GM19023 (cell line): ENCODE data around the gene PPM1L.

Experiments used
- ATAC-seq: cut with Tn5 transposase; IDR thresholded peaks from one replicate; pipeline ENCODE4 v1.9.1; 2021; ENCODE audit warnings: mild to moderate bottlenecking, moderate library complexity; ENCODE audit not compliant: unreplicated experiment

PPM1L gene

DNA sequence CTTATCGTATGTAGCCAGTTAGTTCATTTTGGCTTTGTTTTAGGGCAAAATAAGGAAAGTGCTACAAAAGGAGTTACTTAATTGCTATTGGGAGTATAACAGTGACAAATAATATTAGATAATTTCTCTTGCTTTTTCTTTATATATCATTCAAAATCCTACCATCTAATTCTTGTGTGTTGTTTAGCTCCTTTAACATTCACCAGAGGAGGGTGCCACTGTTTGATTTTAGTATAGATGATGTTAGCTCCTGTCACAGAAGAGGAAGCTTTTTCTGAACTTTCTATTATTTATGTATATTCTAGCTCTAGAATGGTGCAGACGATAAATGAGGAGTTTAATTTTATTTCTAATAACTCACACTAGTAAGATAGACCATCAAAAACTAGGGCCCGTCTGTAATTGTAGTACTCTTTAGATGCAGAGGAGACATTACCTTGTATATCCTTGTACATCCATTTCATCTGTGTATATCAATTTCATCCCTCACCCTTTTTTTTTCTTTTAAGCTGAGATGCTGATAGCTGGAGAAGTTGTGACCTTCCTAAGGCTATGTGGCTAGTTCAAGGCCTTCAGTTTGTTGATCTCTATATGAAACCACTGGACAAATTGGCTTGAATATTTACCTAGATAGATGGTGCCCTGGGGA lies 3.0 kb downstream of the PPM1L start:
- ATAC-seq, result no peak

DNA sequence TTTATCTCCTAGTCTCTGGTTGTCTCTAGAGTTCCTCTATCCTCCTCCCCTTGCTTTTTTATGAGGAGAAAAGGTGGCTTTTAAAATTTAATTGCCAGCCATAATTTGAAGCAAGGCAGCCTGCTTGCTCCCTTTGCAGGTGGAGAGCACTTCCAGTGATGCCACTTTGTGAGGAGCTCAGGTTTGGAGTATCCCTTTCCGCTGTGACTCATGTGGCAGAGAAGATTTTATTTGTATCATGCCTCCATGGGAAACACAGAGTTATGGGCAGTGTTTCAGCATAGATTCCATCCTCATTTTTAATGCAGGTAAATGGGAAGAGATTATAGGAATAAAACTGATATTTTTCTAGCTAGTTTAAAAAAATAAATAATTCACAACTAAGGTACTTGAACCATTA lies 7.0 kb downstream of the PPM1L start:
- ATAC-seq, result no peak

DNA sequence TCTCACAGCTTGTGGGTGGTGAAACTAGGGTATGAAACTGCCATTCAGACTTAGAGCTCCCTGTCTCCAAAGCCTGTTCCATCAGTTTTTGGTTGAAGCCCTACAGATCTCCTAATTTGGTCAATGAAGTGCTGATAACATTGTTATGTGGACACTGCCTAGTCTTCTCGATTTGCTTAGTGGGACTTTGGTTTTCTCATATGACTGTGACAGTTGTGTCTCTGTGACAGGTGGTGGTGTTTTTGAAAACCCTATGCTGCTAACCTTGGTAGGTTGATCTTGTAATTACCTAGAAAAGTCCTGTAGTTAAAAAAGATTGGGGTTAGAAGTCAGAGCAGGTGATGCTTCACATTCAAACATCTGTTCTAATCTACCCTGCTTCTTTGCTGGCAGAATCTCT lies 9.2 kb downstream of the PPM1L start:
- no peak for ATAC-seq

DNA sequence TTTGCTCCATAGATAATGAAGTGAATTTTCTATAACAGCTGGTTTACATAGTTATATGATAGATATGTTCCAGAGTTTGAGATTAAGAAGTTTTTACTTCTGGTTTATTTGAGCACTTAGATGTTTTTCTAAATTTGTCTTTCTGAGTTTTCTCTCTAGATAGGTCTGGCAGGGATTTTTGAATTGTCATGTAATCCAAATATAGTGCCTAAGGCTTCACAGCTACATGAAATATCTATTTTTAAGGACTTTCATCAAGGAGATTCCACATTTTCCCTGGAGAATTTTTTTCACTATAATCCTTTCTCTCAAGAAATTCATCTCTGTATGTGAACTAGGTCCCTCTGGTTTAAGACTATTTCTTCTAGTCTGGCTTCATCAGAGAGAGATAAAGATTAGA lies 12.0 kb downstream of the PPM1L start:
- no peak for ATAC-seq

DNA sequence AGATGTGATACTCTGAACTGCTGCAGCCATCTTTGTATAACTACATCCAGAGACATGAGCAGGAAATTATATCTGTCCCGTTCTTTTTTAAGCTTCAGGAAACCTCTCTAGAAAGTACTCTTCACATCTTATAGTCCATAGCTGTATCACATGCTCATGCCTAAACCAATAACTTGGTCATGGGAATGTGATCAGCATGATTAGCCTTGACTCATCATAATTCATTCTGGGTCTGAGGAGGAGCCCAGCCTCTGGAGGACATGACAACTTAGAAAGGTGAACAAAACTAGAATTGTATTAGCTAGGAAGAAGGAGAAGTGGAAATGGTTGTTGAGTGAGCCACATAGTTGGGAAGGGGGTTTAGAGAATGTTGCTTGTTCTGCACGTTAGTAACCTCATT lies 12.9 kb downstream of the PPM1L start:
- ATAC-seq, result no peak

DNA sequence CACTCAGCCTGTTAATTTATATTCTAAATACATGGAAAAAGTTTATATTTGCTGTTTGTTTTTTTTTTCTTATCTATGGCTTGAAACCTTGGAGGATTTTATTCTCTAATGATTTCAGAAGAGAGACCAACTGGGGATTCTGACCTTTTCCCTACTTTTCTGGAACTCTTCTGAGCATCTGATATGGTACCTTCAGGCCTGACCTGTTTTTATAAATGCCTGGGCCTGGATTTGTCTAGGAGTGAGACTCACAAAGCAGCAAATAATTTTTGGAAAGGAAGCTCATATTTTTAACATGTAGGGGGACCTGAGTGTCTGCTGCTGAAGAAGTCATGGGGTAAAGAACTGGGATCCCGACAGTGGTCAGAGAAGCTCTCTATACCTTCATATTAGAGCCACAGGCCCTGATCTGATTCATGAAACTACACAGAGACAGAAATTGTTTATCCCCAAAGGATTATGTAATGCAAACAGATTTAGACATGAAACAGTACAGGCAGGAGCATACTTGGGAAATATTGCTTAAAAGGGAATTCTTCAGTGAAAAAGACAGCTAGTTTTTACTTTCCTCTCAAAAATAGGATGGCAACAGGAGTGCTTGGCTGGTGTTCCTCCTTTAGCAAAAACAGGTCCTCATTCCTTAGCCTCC lies 15.9 kb downstream of the PPM1L start:
- no peak for ATAC-seq

DNA sequence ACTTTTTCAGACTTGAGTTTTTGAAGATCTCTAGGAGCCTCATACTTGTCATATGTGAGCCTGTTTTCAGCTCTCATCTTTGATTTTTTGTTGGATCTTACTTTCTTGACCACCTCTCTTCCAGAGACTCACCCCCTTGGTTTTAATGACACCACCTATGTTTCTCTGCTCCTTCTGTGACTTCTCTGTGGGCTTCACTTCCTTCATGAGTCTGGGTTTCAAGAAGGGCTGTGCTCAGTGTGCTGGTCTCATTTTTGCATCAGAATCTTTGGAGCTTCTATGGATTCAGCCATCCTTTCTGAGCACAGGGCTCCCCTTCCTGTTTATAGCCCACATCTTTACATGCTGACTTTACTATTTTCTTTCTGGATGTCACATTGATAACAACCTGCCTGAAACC lies 17.7 kb downstream of the PPM1L start:
- ATAC-seq, result no peak

DNA sequence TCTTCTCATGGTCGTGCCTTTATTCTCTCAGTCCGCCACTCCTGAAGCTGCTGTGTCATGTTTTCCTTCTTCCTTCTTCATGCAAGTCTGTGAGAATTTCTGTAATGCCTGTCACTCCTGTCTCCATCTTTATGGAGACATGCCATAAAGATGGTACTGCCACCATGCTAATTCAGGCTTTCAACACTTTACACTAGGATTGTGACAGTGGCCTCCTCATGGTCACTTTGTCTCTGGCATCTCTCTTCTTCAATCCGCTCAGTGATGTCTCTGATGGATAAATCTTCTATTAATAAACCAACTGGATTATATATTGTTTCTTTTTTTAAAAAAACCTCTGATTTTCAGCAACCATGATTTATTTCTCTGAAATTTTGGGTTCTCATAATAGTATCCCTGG lies 18.1 kb downstream of the PPM1L start:
- no peak for ATAC-seq

DNA sequence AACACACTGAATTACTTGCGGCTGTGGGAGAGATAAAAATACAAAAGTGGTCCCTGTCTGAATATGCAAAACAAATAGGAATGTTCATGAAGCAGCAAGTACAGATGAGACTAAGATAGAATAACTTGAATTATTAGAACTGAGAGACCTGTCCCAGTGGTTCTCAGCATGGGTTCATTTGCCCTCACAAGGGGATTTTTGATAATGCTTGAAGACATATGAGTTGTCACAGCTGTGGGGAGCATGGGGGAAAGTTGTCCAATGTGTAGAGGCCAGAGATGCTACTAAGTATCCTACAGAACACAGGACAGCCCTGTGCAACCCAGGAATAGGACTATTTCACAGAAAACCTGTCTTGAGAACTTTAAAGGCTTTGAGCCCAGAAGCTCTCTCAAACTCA lies 22.4 kb downstream of the PPM1L start:
- ATAC-seq, result no peak

DNA sequence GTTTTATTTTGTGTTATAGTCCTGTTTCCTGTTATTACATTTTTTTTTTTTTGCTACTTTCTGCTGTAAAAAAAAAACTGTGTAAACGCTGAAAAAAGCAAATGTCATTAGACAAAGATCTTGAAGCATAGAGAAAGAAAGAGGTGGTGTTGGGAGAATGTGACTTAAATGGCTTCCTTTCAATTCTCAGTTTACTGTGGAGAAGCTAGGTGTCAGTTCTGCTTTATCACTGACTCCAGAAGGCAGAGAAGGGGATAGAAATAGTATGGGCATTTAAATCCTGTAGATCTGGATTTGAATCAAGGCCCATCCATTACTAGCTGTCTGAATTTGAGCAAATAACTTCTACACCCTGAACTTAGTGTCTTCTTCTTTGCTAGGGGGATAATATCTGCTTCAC lies 23.0 kb downstream of the PPM1L start:
- ATAC-seq, result no peak

DNA sequence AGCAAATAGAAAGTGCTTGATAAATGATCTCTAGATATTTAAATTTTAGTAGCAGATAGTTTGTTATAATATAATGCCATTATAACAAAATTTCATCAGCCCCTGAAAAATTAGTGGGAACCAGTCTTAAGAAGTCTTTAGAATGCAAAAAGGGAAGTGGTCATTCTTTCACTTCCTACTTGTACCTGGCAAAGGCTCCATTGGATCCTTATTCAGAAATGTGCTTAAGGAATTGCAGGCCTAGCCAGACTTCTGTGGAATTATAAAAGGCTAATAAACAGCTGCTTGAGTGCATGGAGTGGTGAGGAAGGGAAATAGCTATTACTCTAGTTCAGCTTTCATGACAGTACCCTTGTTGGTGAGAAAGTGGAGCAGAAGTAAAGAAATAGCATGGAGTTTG lies 24.2 kb downstream of the PPM1L start:
- no peak for ATAC-seq

DNA sequence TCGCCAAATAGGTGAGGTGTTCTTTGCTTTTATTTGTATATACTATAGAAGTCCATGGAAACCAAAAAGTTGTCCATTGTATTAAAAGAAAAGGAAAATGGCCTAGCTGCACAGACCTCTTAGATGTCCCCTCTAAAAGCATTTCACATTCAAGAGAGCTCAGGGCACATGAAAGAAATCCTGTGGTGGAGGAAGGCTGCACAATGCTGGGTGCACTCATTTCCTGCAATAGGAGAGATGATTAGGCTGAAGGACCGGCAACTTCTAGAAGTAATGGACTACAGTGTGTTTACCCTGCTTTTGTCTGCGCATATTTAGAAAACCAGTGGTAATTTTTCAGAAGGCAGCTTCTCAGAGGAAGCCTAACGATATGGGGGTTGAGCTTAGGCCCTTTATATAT lies 25.4 kb downstream of the PPM1L start:
- ATAC-seq, result no peak

DNA sequence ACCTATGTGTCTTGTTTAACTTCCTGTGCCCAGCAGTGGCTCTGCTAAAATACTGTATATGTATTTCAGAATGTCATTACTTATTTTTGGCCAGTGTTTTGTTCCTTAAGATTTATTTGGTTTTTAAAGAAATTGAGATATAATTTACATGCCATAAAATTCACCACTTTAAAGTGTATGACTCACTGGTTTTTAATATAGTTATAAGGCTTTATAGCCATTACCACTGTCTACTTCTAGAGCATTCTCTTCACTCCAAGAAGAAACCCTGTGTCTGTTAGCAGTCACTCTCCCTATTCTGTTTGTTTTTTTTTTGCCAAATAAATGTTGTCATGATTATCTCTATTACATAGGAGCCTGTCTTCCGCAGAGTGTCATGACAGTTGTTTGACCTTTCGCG lies 25.8 kb downstream of the PPM1L start:
- no peak for ATAC-seq

DNA sequence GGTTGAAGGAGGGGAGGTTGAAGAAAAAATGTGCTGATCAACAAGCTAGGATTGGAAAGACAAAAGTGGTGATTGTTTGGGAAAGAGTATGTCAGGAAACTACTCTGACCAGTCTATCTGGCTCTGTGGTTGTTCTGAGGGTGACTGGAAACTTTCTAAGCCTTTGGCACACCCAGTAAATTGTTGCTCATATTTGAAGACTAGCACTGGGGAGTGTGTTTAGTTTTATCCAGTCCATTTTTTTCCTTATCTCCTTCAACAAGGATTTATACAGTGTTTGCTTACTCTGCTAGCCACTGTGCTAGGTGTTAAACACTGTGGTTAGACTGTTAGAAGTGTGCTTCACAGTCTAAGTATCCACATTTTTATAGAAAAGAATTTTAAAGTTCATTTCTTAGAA lies 28.8 kb downstream of the PPM1L start:
- no peak for ATAC-seq

DNA sequence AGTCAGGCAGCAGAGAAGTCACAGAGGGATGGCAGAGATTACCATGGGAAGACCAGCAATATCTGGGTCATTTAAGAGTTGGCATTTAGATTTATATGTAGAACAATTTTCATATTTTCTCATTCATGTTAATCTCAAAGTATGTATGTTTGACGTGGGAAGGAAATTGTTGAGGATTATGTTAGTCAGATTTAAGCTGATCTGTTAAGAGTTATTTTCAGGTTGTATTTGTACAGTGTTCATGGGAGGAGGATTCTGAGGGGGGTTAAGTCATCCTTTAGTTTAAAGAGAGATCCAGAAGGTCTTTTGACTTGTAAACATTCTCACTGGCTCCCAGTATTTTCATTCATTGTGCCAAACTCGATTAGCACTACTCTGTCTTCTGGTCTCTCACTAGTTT lies 34.7 kb downstream of the PPM1L start:
- ATAC-seq, result no peak

DNA sequence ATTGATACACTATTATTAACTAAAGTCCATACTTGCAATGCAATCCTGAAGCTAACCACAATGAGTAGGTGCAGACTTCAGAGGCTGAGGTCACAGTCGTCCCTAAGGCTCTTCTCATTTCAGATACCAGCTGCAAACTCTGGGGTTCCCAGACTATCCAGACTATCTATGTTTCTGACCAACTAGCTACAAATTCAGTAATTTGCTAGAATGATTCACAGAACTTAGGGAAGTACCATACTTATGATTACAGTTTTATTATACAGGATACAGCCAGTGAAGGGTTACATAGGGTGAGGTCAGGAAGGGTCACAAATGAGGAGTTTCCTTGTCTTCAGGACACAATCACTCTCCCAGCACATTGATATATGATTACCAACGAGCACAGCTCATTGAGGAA lies 36.5 kb downstream of the PPM1L start:
- ATAC-seq, result no peak

DNA sequence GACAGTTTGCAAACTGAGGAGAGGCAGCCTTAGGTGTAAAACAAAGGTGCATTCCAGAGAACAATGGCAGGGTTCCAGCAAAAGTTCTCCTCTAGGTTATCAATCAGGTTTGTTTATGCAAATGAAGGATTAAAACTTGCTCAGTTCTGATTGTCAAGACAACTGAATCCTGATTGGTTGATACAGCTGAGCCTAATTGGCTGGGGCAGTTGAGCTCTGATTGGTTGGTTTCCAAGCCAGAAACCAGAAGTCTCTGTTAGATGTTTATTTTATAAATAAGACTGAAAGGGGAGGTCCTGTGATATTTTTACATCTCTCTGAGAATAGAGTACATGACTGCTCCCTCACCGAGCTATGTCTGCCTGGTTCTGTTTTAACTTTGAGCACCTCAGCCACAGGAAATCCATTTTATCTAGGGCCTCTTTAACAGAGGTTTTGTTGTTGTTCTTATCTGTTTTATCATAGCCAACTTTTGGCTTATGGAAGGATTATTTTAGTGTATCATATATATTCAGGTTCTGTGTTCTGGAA lies 37.8 kb downstream of the PPM1L start:
- ATAC-seq, result no peak

DNA sequence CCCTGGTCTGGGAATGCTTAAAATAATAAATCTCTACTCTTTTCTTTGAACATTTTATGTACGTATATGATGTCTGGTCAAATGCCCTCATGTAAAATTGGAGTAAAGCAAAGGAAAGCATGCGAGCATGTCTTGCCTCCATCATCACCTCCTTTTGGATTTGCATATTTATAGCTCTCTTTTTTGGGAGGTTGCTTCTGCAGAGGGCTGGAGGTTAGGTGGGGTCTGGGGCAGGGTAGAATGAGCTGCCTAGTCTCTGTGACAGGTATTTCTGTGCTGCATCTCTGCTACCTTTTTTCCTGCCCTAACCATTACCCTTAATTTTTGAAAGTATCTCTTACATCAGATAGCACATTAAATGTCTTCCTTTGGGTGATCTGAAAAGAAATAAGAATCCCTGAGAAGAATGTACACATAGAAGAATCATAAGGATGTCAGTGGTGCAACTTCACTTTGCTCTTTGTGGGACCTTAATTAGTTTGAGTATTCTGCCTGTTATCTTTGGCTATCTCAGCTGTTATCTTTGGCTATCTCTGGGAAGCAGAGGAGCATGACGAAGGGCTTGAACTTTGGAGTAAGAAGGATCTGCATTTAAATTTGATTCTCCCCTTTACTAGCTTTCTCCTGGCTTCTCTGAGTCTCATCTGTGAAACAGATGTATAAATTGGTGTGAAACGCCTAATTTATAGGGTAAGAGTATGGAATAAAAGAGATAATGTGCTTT lies 40.2 kb downstream of the PPM1L start:
- no peak for ATAC-seq

DNA sequence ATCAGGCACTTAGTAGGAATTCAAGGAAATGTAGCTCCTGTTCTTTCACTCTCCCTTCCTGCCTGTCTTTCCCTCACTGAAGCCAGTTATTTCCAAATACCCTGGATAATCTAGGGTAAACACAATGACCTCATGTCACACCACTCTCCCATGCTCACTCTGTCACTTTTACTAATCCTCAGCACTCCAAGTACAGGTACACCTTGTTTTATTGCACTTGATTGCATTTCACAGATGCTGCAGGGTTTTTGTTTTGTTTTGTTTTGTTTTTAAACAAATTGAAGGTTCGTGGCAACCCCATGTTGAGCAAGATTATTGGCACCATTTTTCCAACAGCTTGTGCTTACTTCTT lies 40.8 kb downstream of the PPM1L start:
- no peak for ATAC-seq

DNA sequence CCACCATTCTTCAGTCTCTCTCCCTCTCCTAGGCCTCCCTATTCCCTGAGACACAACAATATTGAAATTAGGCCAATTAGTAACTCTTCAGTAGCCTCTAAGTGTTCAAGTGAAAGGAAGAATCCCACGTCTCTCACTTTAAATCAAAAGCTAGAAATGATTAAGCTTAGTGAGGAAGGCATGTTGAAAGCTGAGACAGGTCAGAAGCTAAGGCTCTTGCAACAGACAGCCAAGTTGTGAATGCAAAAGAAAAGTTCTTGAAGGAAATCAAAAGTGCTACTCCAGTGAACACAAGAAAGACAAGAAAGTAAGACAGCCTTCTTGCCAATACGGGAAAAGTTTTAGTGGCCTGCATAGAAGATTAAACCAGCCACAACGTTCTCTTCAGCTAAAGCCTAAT lies 41.3 kb downstream of the PPM1L start:
- no peak for ATAC-seq

DNA sequence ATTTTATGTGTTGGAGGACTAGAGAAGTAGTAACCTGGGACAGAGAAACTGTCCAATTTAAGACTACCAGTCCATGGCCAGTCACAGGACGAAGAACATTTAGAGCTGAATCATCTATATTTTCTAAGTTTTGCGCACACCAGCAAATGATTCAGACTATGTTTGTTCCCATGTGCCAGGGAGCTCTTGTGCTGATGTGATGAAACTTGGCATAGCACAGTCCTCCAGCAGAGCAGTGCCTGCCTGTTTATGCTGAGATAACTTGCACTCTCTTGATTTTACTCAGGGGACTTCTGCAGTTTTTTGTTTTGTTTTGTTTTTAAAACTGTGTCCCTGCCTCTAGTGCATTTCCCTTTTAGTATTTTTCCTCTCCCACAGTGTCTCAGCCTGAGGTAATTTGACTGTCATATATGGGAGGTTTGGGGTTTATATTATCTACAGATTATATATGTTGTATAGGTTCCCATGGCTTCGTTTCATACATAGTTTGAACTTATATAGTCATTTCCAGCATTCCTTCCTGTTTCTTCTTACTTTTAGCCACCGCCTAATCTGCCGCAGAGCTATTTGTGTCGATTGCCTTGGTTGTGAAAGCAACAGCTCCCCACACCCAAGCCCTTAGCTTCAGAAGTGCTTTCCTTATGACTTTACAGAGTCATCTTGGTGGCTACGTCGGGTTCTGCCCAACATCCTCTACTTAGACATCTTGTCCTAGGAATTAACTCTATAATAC lies 45.5 kb downstream of the PPM1L start:
- peak; percentile 84 for ATAC-seq

DNA sequence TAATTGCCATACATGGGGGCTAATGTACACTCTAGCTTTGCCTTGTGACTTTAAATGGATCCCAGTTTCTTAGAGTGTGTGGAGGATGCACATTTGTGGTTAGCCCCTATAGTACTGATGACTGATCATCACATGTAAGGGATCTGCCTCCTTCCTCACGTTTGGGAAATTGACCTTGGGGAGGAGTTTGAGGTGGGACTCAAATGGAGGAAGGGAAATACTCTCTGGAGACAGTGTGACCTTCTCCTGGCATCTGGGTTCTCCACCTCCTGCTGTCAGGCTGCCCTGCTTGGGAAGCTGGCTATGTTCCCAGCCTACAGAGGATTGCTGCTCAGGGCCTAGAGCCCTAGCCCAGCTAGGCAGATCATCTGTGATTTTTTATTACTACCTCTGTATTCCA lies 48.7 kb downstream of the PPM1L start:
- ATAC-seq, result no peak
